Loucy (cell line): ENCODE results near the gene FTCDNL1.

Source experiments
- H2AFZ ChIP-seq: fragments of 200-600 bp; sonication (generic); 2 replicates; pipeline ENCODE4 v1.6.0; 2016; ENCODE audit warnings: antibody characterized with exemption, mild to moderate bottlenecking, low read length, moderate library complexity
- H3F3A ChIP-seq: fragments of 200-600 bp; 2 replicates; pipeline ENCODE4 v1.6.0; 2016; ENCODE audit warnings: antibody characterized with exemption, low read depth, mild to moderate bottlenecking
- H3K27me3 ChIP-seq: fragments of 200-600 bp; sonication (generic); 2 replicates; pipeline ENCODE4 v1.6.1; 2014; ENCODE audit warnings: low read length, mild to moderate bottlenecking; ENCODE audit not compliant: insufficient read depth, poor library complexity, severe bottlenecking
- H3K36me3 ChIP-seq: fragments of 200-600 bp; sonication (generic); 2 replicates; pipeline ENCODE4 v1.6.1; 2016; ENCODE audit warnings: low read length; ENCODE audit not compliant: insufficient read depth
- H3K4me1 ChIP-seq: fragments of 200-600 bp; sonication (generic); 2 replicates; pipeline ENCODE4 v1.5.1; 2014; ENCODE audit warnings: low read length, mild to moderate bottlenecking; ENCODE audit not compliant: insufficient read depth, poor library complexity, severe bottlenecking
- H3K4me2 ChIP-seq: fragments of 200-600 bp; sonication (generic); 2 replicates; pipeline ENCODE4 v1.6.0; 2014; ENCODE audit warnings: antibody characterized with exemption, low read length, low read depth, mild to moderate bottlenecking; ENCODE audit not compliant: poor library complexity, severe bottlenecking
- H3K4me3 ChIP-seq: fragments of 200-600 bp; sonication (generic); 2 replicates; pipeline ENCODE4 v1.5.1; 2014; ENCODE audit warnings: low read length, mild to moderate bottlenecking, mixed read lengths; ENCODE audit not compliant: poor library complexity, severe bottlenecking
- H3K79me2 ChIP-seq: fragments of 200-600 bp; sonication (generic); 2 replicates; pipeline ENCODE4 v1.6.1; 2014; ENCODE audit warnings: low read length; ENCODE audit not compliant: insufficient read depth
- H3K9ac ChIP-seq: fragments of 200-600 bp; sonication (generic); 2 replicates; pipeline ENCODE4 v1.6.0; 2014; ENCODE audit warnings: mild to moderate bottlenecking, low read depth, low read length, moderate library complexity; ENCODE audit not compliant: poor library complexity, severe bottlenecking
- H3K9me2 ChIP-seq: fragments of 200-600 bp; sonication (generic); replicated peaks from 2 replicates; pipeline ENCODE4 v1.6.1; 2016; ENCODE audit warnings: low read depth, low read length, mixed read lengths
- H3K9me3 ChIP-seq: fragments of 200-600 bp; sonication (generic); 2 replicates; pipeline ENCODE4 v1.6.1; 2014; ENCODE audit warnings: mild to moderate bottlenecking, antibody characterized with exemption, low read length, low read depth; ENCODE audit not compliant: insufficient read depth
- H4K20me1 ChIP-seq: fragments of 200-600 bp; sonication (generic); 2 replicates; pipeline ENCODE4 v1.6.0; 2014; ENCODE audit warnings: antibody characterized with exemption, low read length, mild to moderate bottlenecking; ENCODE audit not compliant: insufficient read depth, poor library complexity, severe bottlenecking
- CTCF ChIP-seq: fragments of 200-600 bp; sonication (generic); conservative IDR thresholded peaks from 2 replicates; pipeline ENCODE4 v1.5.1; 2014; ENCODE audit warnings: mild to moderate bottlenecking, antibody characterized with exemption, low read length
- EZH2phosphoT487 ChIP-seq: fragments of 200-600 bp; IDR thresholded peaks from 2 replicates; pipeline ENCODE4 v1.6.1; 2018; ENCODE audit warnings: antibody characterized with exemption, mild to moderate bottlenecking, moderate library complexity, borderline replicate concordance

Gene FTCDNL1

GRCh38 chr2:199814817-199815211 lies 36.2 kb downstream of the FTCDNL1 start:
- Histone ChIP-seq H4K20me1 (no peaks in the 10 kb centered on the region), H3K4me3 (no peak overlapping the region), H3K27me3 (no peaks in the 10 kb centered on the region), H3K9me3 (no peaks in the 10 kb centered on the region), H3K36me3 (no peaks in the 10 kb centered on the region), H3K4me2 (no peak overlapping the region), H3K9ac (no peak overlapping the region), H3K4me1 (no peaks in the 10 kb centered on the region), H3K9me2 (no peaks in the 10 kb centered on the region), H3F3A (no peaks in the 10 kb centered on the region), H2AFZ (no peak overlapping the region), H3K79me2 (no peaks in the 10 kb centered on the region)
- no peak for TF ChIP-seq CTCF
- no peak for TF ChIP-seq EZH2phosphoT487

- Histone ChIP-seq H3K36me3 (no peaks in the 10 kb centered on the region), H3K79me2 (no peaks in the 10 kb centered on the region), H3K27me3 (no peaks in the 10 kb centered on the region), H3F3A (no peaks in the 10 kb centered on the region), H4K20me1 (no peaks in the 10 kb centered on the region), H3K9me2 (no peaks in the 10 kb centered on the region), H2AFZ (no peak overlapping the region), H3K4me2 (no peak overlapping the region), H3K9me3 (no peaks in the 10 kb centered on the region), H3K4me1 (no peaks in the 10 kb centered on the region), H3K4me3 (no peak overlapping the region), H3K9ac (no peak overlapping the region)
- TF ChIP-seq EZH2phosphoT487 = no peak
These were observed 36.7 kb downstream of the FTCDNL1 start for GRCh38 chr2:199814101-199814816.

GRCh38 chr2:199812493-199812892 lies 38.5 kb downstream of the FTCDNL1 start:
- H3K9me3 ChIP-seq = no peaks in the 10 kb centered on the region
- H4K20me1 ChIP-seq = no peaks in the 10 kb centered on the region
- H3K79me2 ChIP-seq = no peaks in the 10 kb centered on the region
- H3K9me2 ChIP-seq = no peaks in the 10 kb centered on the region
- no peak overlapping the region for H3K9ac ChIP-seq
- H3K36me3 ChIP-seq = no peaks in the 10 kb centered on the region
- H3F3A ChIP-seq = no peaks in the 10 kb centered on the region
- no peak overlapping the region for H2AFZ ChIP-seq
- H3K27me3 ChIP-seq = no peaks in the 10 kb centered on the region
- no peak for TF ChIP-seq CTCF
- no peak overlapping the region for H3K4me3 ChIP-seq
- no peaks in the 10 kb centered on the region for H3K4me1 ChIP-seq
- no peak overlapping the region for H3K4me2 ChIP-seq

- Histone ChIP-seq H4K20me1 (no peaks in the 10 kb centered on the region), H3K9ac (no peak overlapping the region), H3F3A (no peaks in the 10 kb centered on the region), H3K9me3 (no peaks in the 10 kb centered on the region), H3K4me3 (no peak overlapping the region), H3K9me2 (no peaks in the 10 kb centered on the region), H3K27me3 (no peaks in the 10 kb centered on the region), H3K4me2 (no peak overlapping the region), H3K79me2 (no peaks in the 10 kb centered on the region), H3K36me3 (no peaks in the 10 kb centered on the region), H3K4me1 (no peaks in the 10 kb centered on the region), H2AFZ (no peak overlapping the region)
- TF ChIP-seq EZH2phosphoT487 (no peak), CTCF (no peak)
These were observed 39.6 kb downstream of the FTCDNL1 start for GRCh38 chr2:199811346-199811745.
